Endothelial cell of umbilical vein (primary cell): Measurements from ENCODE around the gene DPYSL4. TPM values are rescaled to one million over a fixed set of nuclear protein-coding genes. Genes with fewer than 3 reads are reported as not detected.

Experiments
- BruUV-seq: library from RNA; stranded (reverse); fragments of 400-500 nt; replicated peaks from 2 replicates; lab custom pipeline; 2021; lab: Mats Ljungman, UMichigan
- CTCF ChIA-PET: fragments of 300-600, 350-600 bp; sonication (Branson Sonifier 250); formaldehyde crosslinking; loops from one replicate; lab custom pipeline; 2021; ENCODE audit warnings: antibody characterized with exemption, inconsistent platforms; lab: Charles Lee
- POLR2A ChIA-PET: fragments of 300-600, 350-600 bp; sonication (Branson Sonifier 250); formaldehyde crosslinking; loops from one replicate; lab custom pipeline; 2021; ENCODE audit warnings: antibody characterized with exemption, inconsistent platforms; lab: Charles Lee
- DNase-seq: peaks from one replicate; pipeline ENCODE4 v3.0.0-alpha.2; 2011; ENCODE audit warnings: low read depth, low spot score
- FAIRE-seq: peaks from 2 replicates; lab custom pipeline; 2011; peaks lifted over from hg19 to GRCh38; lab: Jason Lieb, UNC
- H2AFZ ChIP-seq: 2 replicates; pipeline ENCODE4 v1.6.0; 2012; ENCODE audit warnings: low read depth, low read length, control low read depth, inconsistent platforms
- H3K27ac ChIP-seq: 2 replicates; pipeline ENCODE4 v1.5.1; 2011; ENCODE audit warnings: low read depth, mild to moderate bottlenecking, control low read depth, low read length, moderate library complexity; ENCODE audit not compliant: insufficient read depth
- H3K27me3 ChIP-seq, 2 experiments: 2 replicates each; pipeline versions ENCODE4 v1.6.0 to v1.6.1; 2011; ENCODE audit warnings: low read length in 2 of 2, mixed read lengths in 1 of 2; ENCODE audit not compliant: control insufficient read depth in 2 of 2, insufficient read depth in 2 of 2
- H3K36me3 ChIP-seq, 2 experiments: 2 replicates in 1 of 2; 3 replicates in 1 of 2; pipeline ENCODE4 v1.5.1; 2011; ENCODE audit warnings: low read length in 2 of 2, mild to moderate bottlenecking in 1 of 2, moderate library complexity in 1 of 2; ENCODE audit not compliant: control insufficient read depth in 2 of 2, insufficient read depth in 2 of 2; ENCODE audit errors: extremely low read depth in 1 of 2
- H3K4me1 ChIP-seq: 3 replicates; pipeline ENCODE4 v1.5.1; 2011; ENCODE audit warnings: mild to moderate bottlenecking, low read length; ENCODE audit not compliant: control insufficient read depth, insufficient read depth; ENCODE audit errors: extremely low read depth
- H3K4me2 ChIP-seq: 2 replicates; pipeline ENCODE4 v1.6.1; 2011; ENCODE audit warnings: low read length, control low read depth, mixed read lengths; ENCODE audit not compliant: insufficient read depth
- H3K4me3 ChIP-seq, 3 experiments: fragments of 200-600 bp in 1 of 3; sonication (generic), shearing (Covaris generic) in 1 of 3; replicated peaks in 1 of 3; 2 replicates each; pipeline ENCODE4 v1.5.1; 2011 to 2016; ENCODE audit warnings: control low read depth in 3 of 3, low read length in 3 of 3, mild to moderate bottlenecking in 2 of 3, inconsistent platforms in 1 of 3, low read depth in 1 of 3, moderate library complexity in 1 of 3; ENCODE audit not compliant: insufficient read depth in 1 of 3
- H3K79me2 ChIP-seq: 2 replicates; pipeline ENCODE4 v1.6.0; 2012; ENCODE audit warnings: low read length, inconsistent platforms; ENCODE audit not compliant: control insufficient read depth, insufficient read depth
- H3K9ac ChIP-seq: replicated peaks from 2 replicates; pipeline ENCODE3; 2011; ENCODE audit warnings: low read length, control low read depth; ENCODE audit not compliant: insufficient read depth; ENCODE audit errors: extremely low read depth
- H3K9me1 ChIP-seq: replicated peaks from 3 replicates; pipeline ENCODE4 v1.6.0; 2011; ENCODE audit warnings: mild to moderate bottlenecking, low read length; ENCODE audit not compliant: control insufficient read depth, insufficient read depth; ENCODE audit errors: extremely low read depth
- H3K9me3 ChIP-seq: replicated peaks from 2 replicates; pipeline ENCODE4 v1.5.1; 2012; ENCODE audit warnings: low read length, inconsistent platforms; ENCODE audit not compliant: control insufficient read depth, insufficient read depth
- H4K20me1 ChIP-seq: replicated peaks from 2 replicates; pipeline ENCODE3; 2011; ENCODE audit warnings: mild to moderate bottlenecking, low read length; ENCODE audit not compliant: control insufficient read depth, insufficient read depth; ENCODE audit errors: extremely low read depth
- CTCF ChIP-seq, 2 donors: IDR thresholded peaks; 1 replicate in 1 of 2; 2 replicates in 1 of 2; pipeline ENCODE4 v1.5.1; 2011; ENCODE audit warnings: low read length in 2 of 2, mild to moderate bottlenecking in 2 of 2, moderate library complexity in 2 of 2, control low read depth in 1 of 2, inconsistent platforms in 1 of 2, low read depth in 1 of 2; ENCODE audit not compliant: insufficient read depth in 1 of 2; ENCODE audit errors: extremely low read depth in 1 of 2
- EZH2 ChIP-seq: IDR thresholded peaks from 2 replicates; pipeline ENCODE4 v1.6.1; 2012; ENCODE audit warnings: borderline replicate concordance, low read depth, mild to moderate bottlenecking, moderate library complexity, low read length, inconsistent platforms; ENCODE audit not compliant: severe bottlenecking
- FOS ChIP-seq: IDR thresholded peaks from 2 replicates; pipeline ENCODE4 v1.6.1; 2011; ENCODE audit warnings: mild to moderate bottlenecking, low read length, moderate library complexity, borderline replicate concordance; ENCODE audit not compliant: insufficient read depth
- GATA2 ChIP-seq: IDR thresholded peaks from 2 replicates; pipeline ENCODE4 v1.7.0; 2011; ENCODE audit warnings: low read depth, mild to moderate bottlenecking, moderate library complexity, mixed read lengths, low read length; ENCODE audit not compliant: insufficient read length, insufficient read depth
- JUN ChIP-seq: IDR thresholded peaks from 2 replicates; pipeline ENCODE4 v1.6.1; 2011; ENCODE audit warnings: borderline replicate concordance, low read depth; ENCODE audit not compliant: insufficient read length, insufficient read depth
- MAX ChIP-seq: IDR thresholded peaks from 2 replicates; pipeline ENCODE4 v1.6.1; 2011; ENCODE audit not compliant: insufficient read depth, insufficient read length
- MYC ChIP-seq: IDR thresholded peaks from one replicate; pipeline ENCODE4 v1.6.1; 2011; ENCODE audit warnings: mild to moderate bottlenecking, low read depth, low read length
- POLR2A ChIP-seq: IDR thresholded peaks from 2 replicates; pipeline ENCODE4 v1.6.1; 2012; ENCODE audit warnings: low read depth, mild to moderate bottlenecking, control low read depth, low read length
- POLR2AphosphoS5 ChIP-seq: IDR thresholded peaks from 2 replicates; pipeline ENCODE4 v1.6.1; 2012; ENCODE audit warnings: low read depth, mild to moderate bottlenecking, control low read depth, low read length, moderate library complexity; ENCODE audit not compliant: insufficient read depth
- dilution Hi-C: fragments of 300-500 bp; cut with MboI; formaldehyde crosslinking; loops from one replicate; pipeline ENCODE4 v1.15.0; 2019; ENCODE audit warnings: low sequenced_read_pairs; ENCODE audit not compliant: extremely low pct_ligation_motif_present
- intact Hi-C: fragments of 100-400 bp; cut with micrococcal nuclease; formaldehyde crosslinking; loops from one replicate; pipeline ENCODE4 v1.10.0; 2022
- polyA plus RNA-seq, 4 experiments: library from polyadenylated mRNA; depleted of rRNA in 3 of 4; stranded (reverse) in 3 of 4; unstranded in 1 of 4; fragments of >200 nt; gene quantifications; 2 replicates each; pipeline versions ENCODE4 v1.2.1 to v1.2.3, GENCODE V29; 2011 to 2012; ENCODE audit warnings: missing spikeins in 1 of 4
- total RNA-seq: library from RNA; stranded (reverse); gene quantifications from 2 replicates; pipeline ENCODE4 v1.2.3, GENCODE V29; 2021

The DPYSL4 gene
- total and polyA plus RNA-seq, 2 donors (not counting 3 experiments of a cell fraction or from before 2014, with no cell fraction given), result 27.1 to 60.0 TPM

GRCh38 chr10:132198381-132199181, 11.8 kb downstream of the DPYSL4 start:
- DNase-seq (no peak), FAIRE-seq (no peak)
- Histone ChIP-seq H3K9me1 (no peaks in the 10 kb centered on the region), H3K79me2 (no peaks in the 10 kb centered on the region), H2AFZ (no peak overlapping the region), H3K9me3 (no peaks in the 10 kb centered on the region), H3K27me3 (no peaks in the 10 kb centered on the region), H3K36me3 (peaks cover 0 to 3% of the 10 kb centered on the region in 2 experiments), H3K4me1 (no peaks in the 10 kb centered on the region), H3K4me2 (no peak overlapping the region), H4K20me1 (no peaks in the 10 kb centered on the region), H3K9ac (no peak overlapping the region), H3K27ac (no peak overlapping the region), H3K4me3 (no peak overlapping the region)
- intact Hi-C loops (no loop called here), dilution Hi-C loops (no loop called here)
- CTCF ChIA-PET, result no interaction called here
- TF ChIP-seq MAX (no peak), POLR2AphosphoS5 (no peak), POLR2A (no peak), JUN (no peak), MYC (no peak), FOS (no peak), CTCF (IDR thresholded peaks at IDR 0.05; ENCODE audit: extremely low read depth in 1 of 2, insufficient read depth in 1 of 2, low read depth in 1 of 2, low read length in 2 of 2) (no peak), GATA2 (no peak), EZH2 (no peak)
- POLR2A ChIA-PET, result no interaction called here
- no TSS peak for BruUV-seq
